SK-N-SH (cell line): ENCODE data around the gene TBX1. TPM values are rescaled to one million over a fixed set of nuclear protein-coding genes. Genes with fewer than 3 reads are reported as not detected.

Source experiments
- CTCF ChIA-PET: fragments of 300-600, 350-600 bp; formaldehyde crosslinking; extraction: SDS; loops from one replicate; lab custom pipeline; 2021; lab: Yijun Ruan, JAX
- POLR2A ChIA-PET: fragments of 350-600 bp; sonication (Branson Sonifier 250); formaldehyde crosslinking; extraction: SDS; loops from one replicate; lab custom pipeline; 2020; ENCODE audit warnings: antibody characterized with exemption, inconsistent platforms; lab: Yijun Ruan, JAX
- DNase-seq: peaks from one replicate; pipeline ENCODE4 v3.0.0; 2012
- H2AFZ ChIP-seq: fragments of 200-600 bp; sonication (generic); 2 replicates; pipeline ENCODE4 v1.8.1; 2016; ENCODE audit warnings: antibody characterized with exemption, mild to moderate bottlenecking, low read depth
- H3F3A ChIP-seq: fragments of 200-600 bp; sonication (generic); replicated peaks from 2 replicates; pipeline ENCODE3; 2016; ENCODE audit warnings: antibody characterized with exemption, mild to moderate bottlenecking; ENCODE audit not compliant: insufficient read depth
- H3K27ac ChIP-seq, 2 experiments: fragments of 200-500 bp in 1 of 2; fragments of 200-600 bp in 1 of 2; sonication (Bioruptor generic) in 1 of 2; sonication (generic), shearing (Covaris generic) in 1 of 2; 2 replicates each; pipeline versions ENCODE4 v1.5.1 to v1.6.1; 2014 to 2016; ENCODE audit warnings: low read depth in 2 of 2, inconsistent platforms in 1 of 2, low read length in 1 of 2, mild to moderate bottlenecking in 1 of 2, mixed read lengths in 1 of 2
- H3K27me3 ChIP-seq: fragments of 200-600 bp; sonication (generic), shearing (Covaris generic); 2 replicates; pipeline ENCODE4 v1.6.1; 2016; ENCODE audit warnings: mixed run types; ENCODE audit not compliant: insufficient read depth
- H3K36me3 ChIP-seq, 2 experiments: fragments of 200-500 bp in 1 of 2; fragments of 200-600 bp in 1 of 2; sonication (Bioruptor generic) in 1 of 2; sonication (generic) in 1 of 2; replicated peaks in 1 of 2; 2 replicates each; pipeline versions ENCODE3 to v1.5.1; 2014 to 2016; ENCODE audit warnings: low read length in 1 of 2, mild to moderate bottlenecking in 1 of 2; ENCODE audit not compliant: insufficient read depth in 2 of 2, control insufficient read depth in 1 of 2
- H3K4me1 ChIP-seq, 2 experiments: fragments of 200-500 bp in 1 of 2; fragments of 200-600 bp in 1 of 2; sonication (Bioruptor generic) in 1 of 2; sonication (generic), shearing (Covaris generic) in 1 of 2; 2 replicates each; pipeline versions ENCODE4 v1.5.1 to v1.6.1; 2014 to 2016; ENCODE audit warnings: low read depth in 1 of 2, low read length in 1 of 2, mixed run types in 1 of 2; ENCODE audit not compliant: insufficient read depth in 2 of 2, control insufficient read depth in 1 of 2
- H3K4me2 ChIP-seq: fragments of 200-600 bp; sonication (generic), shearing (Covaris generic); 2 replicates; pipeline ENCODE4 v1.6.1; 2017; ENCODE audit warnings: mixed run types
- H3K4me3 ChIP-seq, 2 experiments: fragments of 200-500 bp in 1 of 2; fragments of 200-600 bp in 1 of 2; sonication (Bioruptor generic) in 1 of 2; sonication (generic), shearing (Covaris generic) in 1 of 2; 2 replicates each; pipeline versions ENCODE4 v1.5.1 to v1.8.1; 2014 to 2016; ENCODE audit warnings: low read depth in 2 of 2, inconsistent platforms in 1 of 2, low read length in 1 of 2, mild to moderate bottlenecking in 1 of 2, mixed read lengths in 1 of 2, moderate library complexity in 1 of 2
- H3K79me2 ChIP-seq: fragments of 200-600 bp; sonication (generic); 2 replicates; pipeline ENCODE4 v1.8.1; 2017; ENCODE audit warnings: mild to moderate bottlenecking; ENCODE audit not compliant: insufficient read depth
- H3K9ac ChIP-seq: fragments of 200-600 bp; sonication (generic); 2 replicates; pipeline ENCODE4 v1.6.1; 2017; ENCODE audit warnings: mixed run types
- H3K9me2 ChIP-seq: fragments of 200-600 bp; sonication (generic); 2 replicates; pipeline ENCODE4 v1.6.1; 2017; ENCODE audit warnings: mixed run types
- H3K9me3 ChIP-seq: fragments of 200-600 bp; sonication (generic); 2 replicates; pipeline ENCODE4 v1.6.1; 2017; ENCODE audit warnings: mixed run types, mild to moderate bottlenecking, moderate library complexity
- H4K20me1 ChIP-seq: fragments of 200-600 bp; sonication (generic); 2 replicates; pipeline ENCODE4 v1.6.1; 2017; ENCODE audit warnings: mild to moderate bottlenecking, mixed run types; ENCODE audit not compliant: insufficient read depth
- ELF1 ChIP-seq: IDR thresholded peaks from 2 replicates; pipeline ENCODE4 v1.4.0; 2012
- FOSL2 ChIP-seq: IDR thresholded peaks from 2 replicates; pipeline ENCODE4 v1.4.0; 2012; ENCODE audit warnings: low read depth, mild to moderate bottlenecking, moderate library complexity, borderline replicate concordance
- FOXJ3 ChIP-seq: sonication (generic); formaldehyde crosslinking; IDR thresholded peaks from 2 replicates; pipeline ENCODE4 v1.5.1; 2020; ENCODE audit warnings: mild to moderate bottlenecking, missing genetic modification reagents
- FOXM1 ChIP-seq: IDR thresholded peaks from 2 replicates; pipeline ENCODE4 v1.4.0; 2012; ENCODE audit warnings: low read depth, mild to moderate bottlenecking
- GATA2 ChIP-seq: sonication (generic); formaldehyde crosslinking; IDR thresholded peaks from 2 replicates; pipeline ENCODE4 v1.5.0; 2020; ENCODE audit warnings: mild to moderate bottlenecking, missing genetic modification reagents
- IRF3 ChIP-seq: fragments of 150-350 bp; IDR thresholded peaks from 2 replicates; pipeline ENCODE4 v1.6.1; 2016; ENCODE audit warnings: mild to moderate bottlenecking, low read depth, low read length
- JUND ChIP-seq: IDR thresholded peaks from 2 replicates; pipeline ENCODE4 v1.4.0; 2012
- MAX ChIP-seq: IDR thresholded peaks from 2 replicates; pipeline ENCODE4 v1.4.0; 2012; ENCODE audit warnings: low read depth
- NRF1 ChIP-seq: IDR thresholded peaks from 2 replicates; pipeline ENCODE4 v1.6.1; 2012; ENCODE audit warnings: low read depth, mild to moderate bottlenecking, low read length
- PBX3 ChIP-seq: IDR thresholded peaks from 2 replicates; pipeline ENCODE4; 2012
- POLR2AphosphoS5 ChIP-seq: IDR thresholded peaks from 2 replicates; pipeline ENCODE4 v1.6.1; 2012; ENCODE audit warnings: low read depth, low read length
- REST ChIP-seq: IDR thresholded peaks from 2 replicates; pipeline ENCODE4 v1.6.1; 2012; ENCODE audit warnings: mild to moderate bottlenecking, low read depth, low read length, moderate library complexity
- RXRA ChIP-seq: IDR thresholded peaks from 2 replicates; pipeline ENCODE4 v1.4.0; 2012; ENCODE audit warnings: low read depth, mild to moderate bottlenecking, borderline replicate concordance
- TAF1 ChIP-seq: IDR thresholded peaks from 2 replicates; pipeline ENCODE4 v1.6.1; 2012; ENCODE audit warnings: low read depth, mild to moderate bottlenecking, low read length, moderate library complexity, borderline replicate concordance
- TCF12 ChIP-seq: IDR thresholded peaks from 2 replicates; pipeline ENCODE4 v1.4.0; 2012
- USF1 ChIP-seq: IDR thresholded peaks from 2 replicates; pipeline ENCODE4 v1.4.0; 2012; ENCODE audit warnings: low read depth, borderline replicate concordance
- YY1 ChIP-seq: IDR thresholded peaks from 2 replicates; pipeline ENCODE4 v1.4.0; 2012; ENCODE audit warnings: low read depth, mild to moderate bottlenecking
- ZBTB33 ChIP-seq: IDR thresholded peaks from 2 replicates; pipeline ENCODE4 v1.4.0; 2012; ENCODE audit warnings: low read depth, borderline replicate concordance
- WGBS: methylation state at CpG from one replicate; pipeline ENCODE4 v1.1.6; 2017; ENCODE audit warnings: low lambda C conversion rate; 5-methylcytosine and 5-hydroxymethylcytosine counted together
- polyA plus RNA-seq, 3 experiments: library from polyadenylated mRNA; depleted of rRNA; stranded (reverse); fragments of >200 nt; gene quantifications; 2 replicates each; pipeline ENCODE4 v1.2.3, GENCODE V29; 2012

The TBX1 gene
- polyA plus RNA-seq, 1 of the 3 experiments (the other 2 are of a cell fraction): not detected

- no peak for TF ChIP-seq POLR2AphosphoS5
- TF ChIP-seq JUND: no peak
- no peak for TF ChIP-seq YY1
- TF ChIP-seq FOSL2: no peak
- no peak for TF ChIP-seq RXRA
- TF ChIP-seq IRF3: no peak
- TF ChIP-seq, all 33 proteins: peak for 0
Observed at GRCh38 chr22:19748139-19748538, 12.4 kb upstream of the TBX1 start (continued).

GRCh38 chr22:19748991-19749664, 11.4 kb upstream of the TBX1 start:
- CTCF ChIA-PET: interaction anchor here (0.6 to 4.7 kb wide), 4 partner anchors 10 to 161 kb away, joined by 3 to 54 read pairs (median 4); no protein-coding TSS in a partner anchor
- H3K9ac ChIP-seq: no peak overlapping the region
- H4K20me1 ChIP-seq: no peaks in the 10 kb centered on the region
- no peaks in the 10 kb centered on the region for H3K36me3 ChIP-seq
- no peaks in the 10 kb centered on the region for H3K9me2 ChIP-seq
- no peaks in the 10 kb centered on the region for H3F3A ChIP-seq
- no peaks in the 10 kb centered on the region for H3K79me2 ChIP-seq
- WGBS: 67% methylated on average over 4 of the region's 15 CpGs
- no peak for DNase-seq
- H3K27ac ChIP-seq: no peak overlapping the region
- no peak overlapping the region for H2AFZ ChIP-seq
- H3K4me2 ChIP-seq: no peak overlapping the region
- H3K4me3 ChIP-seq: no peak overlapping the region
- no peaks in the 10 kb centered on the region for H3K9me3 ChIP-seq
- POLR2A ChIA-PET: no interaction called here
- TF ChIP-seq REST (no peak), MAX (no peak), TCF12 (no peak), FOXM1 (no peak), NRF1 (no peak), USF1 (no peak), GATA2 (no peak), ELF1 (no peak), FOSL2 (no peak), FOXJ3 (CRISPR knock-in tag) (no peak), PBX3 (no peak), ZBTB33 (no peak), TAF1 (no peak)
- H3K27me3 ChIP-seq: peaks cover 6% of the 10 kb centered on the region; the same call in 1 of the 2 replicates
- peaks cover 0 to 15% of the 10 kb centered on the region in 2 experiments; a peak in 1 of 4 replicates for H3K4me1 ChIP-seq
